T-helper 2 cell (primary cell): ENCODE measurements around the gene KDM4E.
"Not testable (repeated sequence)": the region's sequence is repeated elsewhere in the genome, so short reads cannot be mapped to it uniquely, and the experiment has no call there.

Experiments
- DNase-seq, 5 experiments: peaks; one replicate each; pipeline versions ENCODE4 v3.0.0 to v3.0.0-alpha.2; 2012 to 2022
- total RNA-seq, 2 donors: gene quantifications; one replicate each; lab custom pipeline; 2026; lab: John Stamatoyannopoulos, UW

KDM4E gene
- 0 reads per million in 2 donors for total RNA-seq

DNA sequence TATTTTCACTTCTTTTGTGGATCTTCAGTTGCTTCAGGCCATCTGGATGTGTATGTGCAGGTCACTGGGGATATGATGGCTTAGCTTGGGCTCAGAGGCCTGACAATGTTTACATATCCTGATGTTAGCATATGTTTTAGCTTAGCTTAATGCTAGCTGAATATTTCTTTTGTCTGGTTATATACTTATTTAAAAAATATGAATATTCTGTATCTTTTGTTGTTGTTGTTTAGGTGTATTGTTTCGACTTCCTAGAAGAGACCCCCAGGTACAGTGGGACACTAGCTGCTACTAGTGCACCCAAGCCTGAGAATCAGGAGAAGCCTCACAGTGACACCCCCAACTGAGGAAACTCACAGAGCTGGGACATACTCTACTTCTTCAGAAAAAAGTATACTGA, at the start of gene KDM4E:
Gene KDM4E (plus strand): TSS at position 301 of the 400 bp plus-strand sequence. CDS start 300 bp downstream, outside the sequence.
- DNase-seq: no peak

- no peak for DNase-seq
Measured at GRCh38 chr11:94975599-94975998, 49.5 kb upstream of the KDM4E start.

DNA sequence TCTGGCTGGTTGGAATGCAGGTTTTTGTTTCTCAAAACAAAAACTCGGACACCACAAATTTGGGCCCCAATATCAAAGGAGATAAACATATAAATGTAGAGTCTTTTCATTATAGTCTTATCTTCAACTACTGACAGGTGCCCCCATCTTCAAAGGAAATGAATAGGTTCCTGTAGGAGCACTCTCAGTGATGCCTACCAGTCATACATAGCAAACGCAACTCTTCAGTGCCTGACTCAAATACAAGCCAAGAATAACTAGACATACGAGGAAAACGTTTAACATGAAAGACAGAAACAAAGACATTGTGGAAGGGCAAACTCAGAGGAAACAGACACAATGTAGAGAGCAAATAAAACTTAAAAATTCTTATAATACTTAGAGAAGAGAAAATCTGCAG, 37.7 kb upstream of the KDM4E start:
- DNase-seq: no peak

- DNase-seq: no peak
Measured at GRCh38 chr11:94988748-94989147, 36.3 kb upstream of the KDM4E start.

DNA sequence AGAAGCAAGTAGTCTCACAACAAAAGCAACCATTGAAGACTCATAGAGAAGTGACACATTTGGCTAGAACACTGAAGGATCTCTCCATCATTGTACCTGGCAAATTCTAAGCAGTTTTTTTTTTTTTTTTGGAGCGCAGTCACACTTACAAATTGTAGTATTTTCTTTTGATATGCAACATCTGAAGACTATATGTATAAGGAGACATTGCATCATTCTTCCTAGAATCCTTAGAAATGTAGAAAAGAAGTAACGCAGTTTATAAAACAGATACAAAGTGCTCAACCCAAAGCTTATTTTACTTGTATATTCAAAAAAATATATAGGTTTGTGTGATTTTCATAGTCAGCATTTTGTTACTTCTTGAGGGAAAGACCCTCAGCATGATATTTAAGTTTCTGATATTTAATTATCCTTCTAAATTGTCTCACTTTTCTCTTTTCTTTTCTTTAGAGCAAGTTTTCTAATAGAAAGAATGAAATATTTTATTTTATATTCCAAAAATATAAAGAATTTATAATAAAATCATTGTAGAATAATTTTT, 31.6 kb upstream of the KDM4E start:
- DNase-seq: no peak

GRCh38 chr11:94997437-94997836, 27.6 kb upstream of the KDM4E start:
- DNase-seq: no peak

DNA sequence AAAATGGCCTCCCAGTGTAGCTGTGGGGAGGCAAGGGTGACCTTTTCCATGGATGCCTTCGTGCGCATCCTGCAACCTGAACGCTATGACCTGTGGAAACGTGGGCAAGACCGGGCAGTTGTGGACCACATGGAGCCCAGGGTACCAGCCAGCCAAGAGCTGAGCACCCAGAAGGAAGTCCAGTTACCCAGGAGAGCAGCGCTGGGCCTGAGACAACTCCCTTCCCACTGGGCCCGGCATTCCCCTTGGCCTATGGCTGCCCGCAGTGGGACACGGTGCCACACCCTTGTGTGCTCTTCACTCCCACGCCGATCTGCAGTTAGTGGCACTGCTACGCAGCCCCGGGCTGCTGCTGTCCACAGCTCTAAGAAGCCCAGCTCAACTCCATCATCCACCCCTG, 26.8 kb upstream of the KDM4E start:
- DNase-seq: no peak

GRCh38 chr11:95003716-95004115, 21.3 kb upstream of the KDM4E start:
- DNase-seq: no peak

- DNase-seq: no peak
Measured at GRCh38 chr11:95005642-95006041, 19.4 kb upstream of the KDM4E start.

DNA sequence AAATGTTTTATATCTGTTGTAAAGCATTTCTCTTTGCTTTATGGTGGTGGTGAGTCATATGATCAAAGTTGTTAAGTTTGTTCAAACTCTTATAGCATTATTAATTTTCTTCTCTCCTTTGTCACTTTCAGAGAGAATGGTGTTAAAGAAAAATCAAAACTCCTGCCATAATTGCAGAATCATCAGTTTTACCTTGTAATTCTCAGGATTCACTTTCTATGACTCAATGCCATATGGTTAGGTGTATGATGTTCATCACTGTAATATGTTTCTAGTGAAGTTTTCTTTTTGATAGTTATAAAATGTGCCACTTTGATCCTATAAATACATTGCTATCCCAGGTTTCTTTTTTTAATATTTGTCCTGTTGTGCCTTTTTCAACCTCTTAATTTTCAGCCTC, 13.7 kb upstream of the KDM4E start:
- no peak for DNase-seq

DNA sequence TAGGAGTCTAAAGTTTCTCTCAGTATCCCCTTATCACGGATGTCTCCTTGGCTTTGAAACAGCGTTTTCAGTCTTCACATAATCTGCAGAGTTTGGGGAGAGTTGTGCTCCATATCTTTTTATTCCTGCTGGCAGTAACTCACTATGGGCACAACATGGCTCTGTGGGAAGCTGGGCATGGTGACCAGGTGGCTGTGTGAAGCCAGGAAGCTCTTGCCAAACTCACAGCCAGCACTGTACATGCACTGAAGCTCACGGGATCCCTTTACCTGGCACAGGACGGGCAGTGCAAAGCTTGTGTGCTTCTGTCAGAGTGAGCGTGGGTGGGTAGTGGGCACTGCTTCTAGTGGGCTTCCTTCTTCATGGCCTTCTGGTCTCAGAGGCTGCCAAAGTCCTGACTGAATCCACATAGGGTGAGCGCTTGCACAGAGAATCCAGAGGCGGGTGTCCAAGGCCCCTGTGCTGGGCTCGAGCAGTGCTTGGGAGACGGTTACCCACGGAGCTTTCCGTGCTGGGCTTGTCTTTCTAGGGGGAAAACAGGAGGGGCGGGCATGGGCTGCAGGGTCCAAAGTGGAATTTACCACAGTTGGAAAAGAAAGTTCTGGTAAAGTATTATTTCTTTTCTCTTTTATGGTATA, 10.8 kb upstream of the KDM4E start:
- DNase-seq: no peak

DNA sequence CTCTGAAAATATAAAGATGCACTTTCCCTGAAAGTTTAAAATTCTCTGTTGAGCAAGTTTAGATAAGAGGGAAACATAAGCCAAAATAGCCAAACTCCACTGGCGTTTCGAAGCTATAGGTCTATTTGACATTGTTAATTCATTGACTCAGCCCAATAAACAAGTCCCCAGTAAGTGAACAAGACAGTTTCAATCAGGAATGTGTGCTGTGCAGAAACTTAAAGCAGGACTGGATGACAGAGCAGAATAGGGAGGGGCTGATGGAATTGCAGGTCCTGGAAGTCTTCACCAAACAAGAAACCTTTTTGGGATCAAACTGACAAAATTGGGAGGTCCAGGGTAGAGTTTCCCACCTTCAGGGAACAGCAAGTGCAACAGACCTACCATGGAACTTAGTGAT, 8.9 kb upstream of the KDM4E start:
- no peak for DNase-seq

- DNase-seq: not testable (repeated sequence)
Measured at GRCh38 chr11:95021468-95021867, 3.6 kb upstream of the KDM4E start.

DNA sequence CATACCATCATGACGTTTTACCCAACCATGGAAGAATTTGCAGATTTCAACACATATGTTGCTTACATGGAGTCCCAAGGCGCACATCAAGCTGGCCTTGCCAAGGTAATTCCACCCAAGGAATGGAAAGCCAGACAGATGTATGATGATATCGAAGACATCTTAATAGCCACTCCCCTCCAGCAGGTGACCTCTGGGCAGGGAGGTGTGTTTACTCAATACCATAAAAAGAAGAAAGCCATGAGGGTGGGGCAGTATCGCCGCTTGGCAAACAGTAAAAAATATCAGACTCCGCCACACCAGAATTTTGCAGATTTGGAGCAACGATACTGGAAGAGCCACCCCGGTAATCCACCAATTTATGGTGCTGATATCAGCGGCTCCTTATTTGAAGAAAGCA, 536 bp downstream of the KDM4E start:
- not testable (repeated sequence) for DNase-seq

GRCh38 chr11:95028357-95028756, 3.3 kb downstream of the KDM4E start:
- DNase-seq: no peak

GRCh38 chr11:95033051-95033450, 8.0 kb downstream of the KDM4E start:
- DNase-seq: no peak

GRCh38 chr11:95035316-95035715, 10.3 kb downstream of the KDM4E start:
- DNase-seq: no peak

- peak in 1 of 5 experiments; percentile 54 for DNase-seq
Measured at GRCh38 chr11:95037356-95038035, 12.4 kb downstream of the KDM4E start.

DNA sequence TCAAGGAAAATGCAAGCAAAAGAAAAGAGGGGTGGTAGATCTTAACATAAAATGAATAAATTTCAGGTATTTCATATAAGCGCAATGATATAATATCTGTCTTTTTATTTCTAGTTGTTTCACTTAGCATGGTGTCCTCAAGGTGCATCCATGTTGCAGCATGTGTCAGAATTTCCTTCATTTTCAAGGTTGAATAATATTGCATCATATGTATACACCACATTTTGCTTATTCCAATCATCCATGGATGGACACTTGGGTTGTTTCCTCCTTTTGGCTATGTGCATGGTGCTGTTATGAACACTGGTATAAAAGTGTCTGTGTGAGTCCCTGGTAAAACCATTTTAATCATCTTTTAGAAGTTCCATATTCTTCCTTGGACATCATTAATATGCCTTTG, 17.2 kb downstream of the KDM4E start:
- DNase-seq: no peak

- no peak for DNase-seq
Measured at GRCh38 chr11:95042906-95043305, 17.8 kb downstream of the KDM4E start.

- DNase-seq: no peak
Measured at GRCh38 chr11:95044010-95044409, 19.0 kb downstream of the KDM4E start.

- no peak for DNase-seq
Measured at GRCh38 chr11:95045812-95046211, 20.8 kb downstream of the KDM4E start.

- DNase-seq: not testable (repeated sequence)
Measured at GRCh38 chr11:95049122-95049521, 24.1 kb downstream of the KDM4E start, which contains the start of gene KDM4F. KDM4F (plus strand) TSS chr11:95049422.

DNA sequence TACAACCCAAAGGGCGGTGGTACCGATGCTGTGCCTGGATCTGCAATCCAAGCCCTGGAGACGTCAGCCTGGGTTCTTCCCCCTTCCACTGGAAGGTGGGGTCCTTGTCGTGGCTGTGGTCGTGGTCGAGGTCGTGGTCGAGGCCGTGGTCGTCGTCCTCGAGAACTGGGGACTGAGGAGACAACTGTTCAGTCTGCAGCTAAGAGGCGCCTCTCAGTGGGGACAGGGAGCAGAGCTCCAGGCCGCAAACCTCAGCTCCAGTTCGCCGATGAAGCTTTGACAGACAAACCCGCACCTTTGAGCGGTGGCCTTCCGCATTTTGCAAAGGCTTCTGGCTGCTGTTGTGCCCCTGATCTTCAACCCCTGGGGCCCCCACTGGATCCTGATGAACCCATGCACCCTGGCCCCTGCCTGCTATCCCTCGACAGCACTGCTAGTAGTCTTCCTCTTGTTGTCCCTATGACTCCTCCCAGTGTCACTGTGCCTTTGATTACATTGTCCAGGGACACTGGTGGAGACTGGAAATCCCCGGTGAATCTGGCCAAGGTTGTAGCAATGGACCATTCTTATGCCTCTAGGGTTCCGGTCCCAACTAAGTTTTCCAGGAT, 25.6 kb downstream of the KDM4E start:
- no peak for DNase-seq
